Stimulated activated CD8-positive, alpha-beta memory T cell treated with anti-CD3 and anti-CD28 coated beads, Interleukin-4, amount 100 ng/mL, for 48 hours (primary cell): Measurements from ENCODE around the gene RHOU.

Experiments used
- DNase-seq: peaks from one replicate; pipeline ENCODE4 v3.0.0-alpha.2; 2020

RHOU gene

DNA sequence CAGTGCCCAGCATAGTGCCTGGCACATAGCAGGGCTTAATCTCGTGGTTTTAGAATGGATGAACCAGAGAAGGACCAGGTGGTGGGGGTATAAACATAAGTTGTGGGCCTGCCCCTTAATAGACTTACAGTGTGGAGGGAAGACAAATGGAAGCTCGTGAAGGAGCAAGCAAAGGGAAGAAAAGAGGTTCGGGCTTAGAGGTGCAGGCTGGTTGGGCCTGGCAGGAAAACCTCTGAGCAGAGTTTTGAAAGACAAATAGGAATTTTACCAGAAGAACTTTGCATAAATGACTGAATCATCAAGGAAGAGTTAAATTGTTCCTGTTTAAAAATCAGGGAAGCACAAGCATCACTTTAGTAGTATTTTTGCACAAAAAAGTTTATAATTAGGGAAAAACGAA, 4.5 kb downstream of the RHOU start:
- DNase-seq, result no peak

DNA sequence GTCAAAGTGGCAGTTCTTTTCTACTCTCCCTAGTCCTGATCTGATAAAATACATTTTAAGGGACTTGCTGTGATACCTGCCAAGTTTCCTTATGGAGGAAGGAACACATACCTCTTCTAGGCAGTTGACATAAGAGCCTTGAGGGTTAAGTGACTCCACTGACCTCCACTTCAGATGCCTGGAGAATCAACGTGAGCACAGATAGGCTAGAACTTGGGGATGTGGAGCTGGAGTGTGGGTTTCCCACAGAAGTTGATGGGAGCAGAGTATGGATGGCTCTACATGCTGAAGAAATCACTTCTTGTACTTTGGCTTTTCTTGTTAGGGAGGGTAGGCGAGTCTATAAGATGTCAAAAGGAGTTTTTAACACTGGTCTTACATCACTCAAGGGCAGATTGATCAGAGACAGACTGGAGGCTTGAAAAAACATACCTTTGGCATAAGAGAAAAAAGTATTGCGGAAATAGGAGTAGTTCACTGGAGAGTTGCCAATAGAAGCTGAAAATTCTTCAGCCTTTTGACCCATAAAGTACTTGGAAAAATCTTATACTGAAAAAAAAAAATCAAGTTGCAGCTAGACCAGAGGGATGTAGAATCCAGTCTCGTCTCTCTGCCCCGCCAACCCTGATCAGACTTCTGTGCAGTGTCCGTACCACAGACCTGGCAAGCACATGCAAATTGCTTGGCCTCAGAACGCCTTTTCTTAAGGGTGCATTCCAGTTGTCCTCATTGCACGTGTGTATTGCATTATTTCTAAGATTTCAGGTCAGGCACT, 5.5 kb downstream of the RHOU start:
- DNase-seq, result no peak

DNA sequence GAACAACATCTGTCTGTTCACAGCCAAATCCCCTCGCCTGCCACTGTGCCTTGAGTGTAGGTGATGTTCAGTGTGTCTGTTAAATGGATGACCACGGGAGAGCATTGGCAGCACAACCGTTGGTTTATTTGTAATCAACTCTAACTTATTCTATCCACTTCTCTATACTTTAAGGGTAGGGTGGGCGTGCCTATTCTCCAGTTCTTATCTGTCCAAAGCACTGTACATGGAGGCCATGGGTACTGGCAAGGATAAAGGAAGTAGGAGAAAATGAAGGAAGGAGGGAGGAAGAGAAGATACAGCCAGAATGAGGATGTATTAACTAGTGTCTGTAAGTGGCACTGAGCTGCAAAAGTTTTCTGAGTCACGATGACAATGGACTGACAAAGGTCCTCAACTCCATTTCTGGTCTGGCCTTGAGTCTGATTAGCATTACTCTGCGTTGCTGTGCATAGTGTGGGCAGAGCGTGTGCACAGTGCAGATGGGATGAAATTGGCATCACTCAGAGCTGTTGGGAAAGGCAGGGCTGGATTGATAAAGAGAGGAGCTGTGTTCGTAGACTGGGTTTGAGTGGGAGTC, 7.1 kb downstream of the RHOU start:
- no peak for DNase-seq

DNA sequence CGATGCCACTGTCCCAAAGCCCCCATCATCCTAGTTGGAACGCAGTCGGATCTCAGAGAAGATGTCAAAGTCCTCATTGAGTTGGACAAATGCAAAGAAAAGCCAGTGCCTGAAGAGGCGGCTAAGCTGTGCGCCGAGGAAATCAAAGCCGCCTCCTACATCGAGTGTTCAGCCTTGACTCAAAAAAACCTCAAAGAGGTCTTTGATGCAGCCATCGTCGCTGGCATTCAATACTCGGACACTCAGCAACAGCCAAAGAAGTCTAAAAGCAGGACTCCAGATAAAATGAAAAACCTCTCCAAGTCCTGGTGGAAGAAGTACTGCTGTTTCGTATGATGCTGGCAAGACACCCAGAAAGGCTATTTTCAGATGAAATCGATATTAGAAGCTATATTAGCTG, 8.1 kb downstream of the RHOU start:
- DNase-seq, result no peak

DNA sequence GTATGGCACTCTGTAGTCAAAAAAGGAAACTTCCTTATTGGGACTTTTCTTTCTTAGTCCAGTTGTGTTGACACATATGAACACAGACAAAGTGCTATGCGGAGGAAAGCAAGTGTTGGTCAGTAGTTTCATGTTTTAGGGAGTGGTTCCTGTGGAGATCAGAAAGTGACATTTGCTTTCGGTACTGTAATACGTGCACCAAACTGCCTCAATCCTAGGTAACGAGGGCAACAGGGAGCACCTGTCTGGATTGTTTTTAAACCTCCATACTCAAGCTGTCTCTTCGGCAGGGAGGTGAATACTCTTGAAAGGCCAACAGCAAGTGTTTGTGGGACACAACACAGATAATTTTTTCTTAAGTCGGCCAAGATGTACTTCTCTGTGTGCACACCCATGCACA, 9.1 kb downstream of the RHOU start:
- DNase-seq, result no peak

DNA sequence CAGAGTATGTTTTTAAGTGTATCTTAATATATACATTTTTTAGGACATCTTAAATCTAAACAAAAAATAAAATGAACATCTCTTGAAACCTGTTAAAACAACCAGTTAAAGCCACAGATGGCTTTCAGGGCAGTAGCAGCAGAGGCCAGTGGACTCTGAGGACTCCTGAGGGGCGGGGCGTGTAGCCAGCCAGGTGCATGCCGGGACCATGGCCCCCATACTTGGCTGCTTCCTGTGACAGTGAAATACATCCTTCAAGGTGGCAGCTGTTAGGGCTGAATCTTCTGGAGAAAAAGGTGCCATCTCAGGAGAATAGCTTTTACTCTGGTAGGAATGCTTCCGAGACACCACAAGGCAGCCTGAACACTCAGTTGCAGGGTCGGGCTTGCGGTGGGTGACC, 9.6 kb downstream of the RHOU start:
- no peak for DNase-seq

DNA sequence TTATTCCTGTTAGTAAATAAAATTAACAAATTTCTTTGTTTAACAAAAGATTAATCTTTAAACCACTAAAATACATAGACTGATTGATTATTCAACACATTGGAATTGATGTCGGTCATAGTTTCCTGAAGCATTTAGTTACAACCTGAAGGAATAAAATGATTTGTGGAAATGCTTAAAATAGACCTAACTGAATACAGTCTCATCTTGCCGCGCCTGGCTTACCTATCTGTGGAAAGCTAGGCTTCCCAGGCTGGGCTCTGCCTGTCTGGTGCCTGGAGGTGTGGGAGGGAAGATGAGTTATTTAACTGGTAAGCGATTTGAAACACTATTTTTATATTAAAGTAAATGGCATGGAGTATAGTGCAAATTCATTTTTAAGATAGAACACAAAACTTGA, 10.2 kb downstream of the RHOU start:
- DNase-seq, result no peak

DNA sequence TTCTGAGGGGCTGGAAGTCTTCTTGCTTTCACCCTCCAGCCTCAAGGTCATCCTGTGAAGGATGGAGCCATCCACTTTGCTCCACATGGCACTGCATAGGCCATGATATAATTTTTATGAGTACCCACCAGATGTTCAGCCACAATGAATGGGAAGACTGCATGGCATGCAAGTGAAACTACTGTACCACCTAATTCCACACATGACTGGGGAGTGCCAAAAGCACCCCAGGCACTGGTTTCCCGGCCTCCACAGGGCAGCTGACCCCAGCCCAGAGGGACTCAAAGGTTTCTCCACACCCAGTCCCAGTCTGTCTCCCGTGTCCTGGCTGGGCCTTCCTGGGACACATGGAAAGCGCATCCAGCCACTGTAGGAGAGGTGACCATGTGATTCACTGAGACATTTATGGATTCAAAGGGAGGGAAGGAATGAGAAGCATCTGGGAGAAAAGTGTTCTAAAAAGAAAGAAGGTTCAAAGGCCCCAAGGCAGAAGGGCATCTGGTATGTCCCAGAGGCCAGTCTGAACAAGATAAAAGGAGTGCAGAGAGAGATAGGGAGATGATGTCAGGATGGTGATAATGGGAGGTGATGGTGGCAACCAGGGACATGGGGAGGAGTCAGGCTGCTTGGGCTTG, 12.1 kb downstream of the RHOU start:
- no peak for DNase-seq

DNA sequence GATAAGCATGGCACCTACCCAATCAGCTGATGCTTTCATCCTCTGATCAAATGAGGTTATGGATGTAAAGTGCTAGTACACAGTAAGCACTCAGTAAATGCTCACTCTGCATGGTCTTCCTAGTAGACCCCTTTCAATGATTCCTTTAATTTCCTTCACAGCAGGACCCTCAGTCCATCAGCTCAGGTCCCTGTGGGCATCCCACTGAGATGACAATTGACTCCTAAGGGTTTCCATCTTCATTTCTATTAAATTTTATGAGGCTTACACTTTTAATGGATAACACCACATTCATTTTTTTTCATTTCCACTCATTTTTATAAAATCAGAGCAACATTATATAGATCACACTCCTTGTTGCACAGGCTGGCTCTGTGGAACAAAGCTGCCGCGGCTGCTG, 12.8 kb downstream of the RHOU start:
- DNase-seq, result no peak

DNA sequence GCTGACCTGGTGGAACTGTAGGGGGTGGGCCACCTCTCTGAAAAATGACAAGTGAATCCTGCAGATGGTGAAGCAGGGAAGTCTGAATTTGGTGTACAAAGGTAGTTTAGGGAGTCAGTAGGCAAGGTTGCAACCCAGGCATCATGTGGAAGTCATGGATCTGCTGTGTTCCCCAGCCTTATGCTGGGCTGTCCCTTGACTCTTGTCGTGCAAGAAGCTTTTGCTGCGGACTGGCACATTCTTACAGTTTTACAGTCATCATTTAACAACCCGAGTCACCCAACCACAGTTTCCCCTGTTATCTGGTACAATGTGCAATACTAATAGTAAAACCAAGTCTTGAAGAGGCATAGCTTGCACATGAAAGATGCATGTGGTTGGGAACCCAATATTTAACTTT, 13.2 kb downstream of the RHOU start:
- DNase-seq, result no peak

DNA sequence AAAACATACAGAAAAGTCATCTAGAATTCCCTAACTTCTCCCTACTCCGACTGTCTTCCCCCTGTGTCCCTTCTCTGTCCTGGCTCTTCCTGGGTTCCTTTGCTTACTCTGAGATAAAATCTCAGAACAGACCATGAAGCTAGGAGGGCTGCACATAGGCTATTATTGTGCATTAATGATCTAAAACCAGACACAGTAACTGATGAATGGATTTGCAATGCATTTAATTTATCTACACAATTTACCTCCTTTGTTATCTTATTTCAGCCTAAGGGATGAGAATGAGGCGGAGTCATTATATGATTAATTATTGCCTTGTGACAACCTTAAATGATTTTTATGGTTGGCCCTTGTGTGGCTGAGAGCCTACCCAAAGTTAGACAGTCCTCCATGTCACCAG, 14.5 kb downstream of the RHOU start:
- no peak for DNase-seq

DNA sequence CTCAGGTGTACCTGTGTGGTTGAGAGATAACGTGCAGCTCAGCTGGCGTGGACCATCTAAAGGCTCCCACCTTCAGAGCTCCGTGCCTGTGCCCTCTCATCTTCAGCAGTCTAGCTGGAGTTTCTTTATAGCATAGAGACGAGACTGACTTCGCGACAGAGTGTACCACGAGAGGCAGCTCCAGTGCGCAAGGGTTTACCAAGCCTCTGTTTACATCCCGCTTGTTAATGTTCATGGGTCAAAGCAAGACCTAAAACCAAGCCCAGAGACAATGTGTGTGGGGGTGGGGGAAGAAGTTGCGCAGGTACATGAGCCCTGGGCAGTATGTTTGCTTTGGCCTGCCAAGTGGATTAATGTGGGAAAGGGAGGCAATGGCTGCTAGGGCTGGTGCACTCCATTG, 15.6 kb downstream of the RHOU start:
- no peak for DNase-seq

DNA sequence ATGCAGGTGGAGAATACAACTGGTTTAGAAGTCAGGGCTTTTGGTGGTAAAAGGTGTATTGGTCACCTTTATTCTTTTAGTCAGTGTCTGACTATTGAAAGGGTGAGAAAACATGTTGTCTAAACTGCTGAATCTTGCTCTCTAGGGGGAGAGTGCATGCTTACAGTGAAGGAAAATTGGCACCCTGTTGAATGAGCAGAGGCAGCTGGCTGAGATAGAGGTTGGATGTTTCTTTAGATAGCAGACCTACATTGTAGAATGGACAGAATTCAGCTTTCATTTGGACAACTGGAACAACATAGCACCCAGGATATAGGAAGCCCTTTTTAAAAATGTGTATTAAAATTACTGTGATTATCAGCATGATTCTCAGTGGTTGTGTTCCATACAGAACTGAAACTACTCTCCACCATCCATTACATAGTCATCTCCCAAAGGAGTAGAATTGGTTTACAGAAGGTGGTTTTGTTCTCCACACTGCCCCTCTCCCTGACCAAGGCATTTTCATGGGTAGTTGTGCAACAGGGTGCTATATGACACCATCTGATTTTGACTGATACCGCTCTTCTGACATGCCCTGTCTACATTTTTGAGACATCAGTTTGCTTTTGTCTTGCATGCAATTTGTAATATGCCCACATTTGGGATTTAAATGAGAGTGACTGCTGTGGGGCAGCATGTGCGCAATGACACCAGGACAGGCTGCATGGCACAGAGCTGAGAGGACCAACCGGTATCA, 16.2 kb downstream of the RHOU start:
- no peak for DNase-seq

DNA sequence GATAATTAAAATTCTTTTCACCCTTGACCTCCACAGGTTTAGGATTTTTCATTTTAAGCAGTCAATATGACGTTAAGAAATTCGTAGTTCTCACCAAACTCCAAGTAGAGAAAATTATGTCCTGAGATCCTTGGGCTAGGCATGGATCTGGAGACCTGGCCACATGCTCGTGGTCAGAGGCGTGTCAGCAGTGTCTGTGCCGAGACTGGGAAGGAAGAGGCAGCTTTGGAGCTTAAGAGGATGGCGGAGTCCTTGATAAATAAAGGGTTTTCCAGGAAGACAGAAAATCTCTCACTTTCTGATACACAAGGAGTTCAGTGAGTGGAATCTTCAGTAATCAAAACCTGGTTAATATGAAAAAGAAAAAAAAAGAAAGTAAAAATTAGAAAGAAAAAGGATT, 17.0 kb downstream of the RHOU start:
- no peak for DNase-seq

DNA sequence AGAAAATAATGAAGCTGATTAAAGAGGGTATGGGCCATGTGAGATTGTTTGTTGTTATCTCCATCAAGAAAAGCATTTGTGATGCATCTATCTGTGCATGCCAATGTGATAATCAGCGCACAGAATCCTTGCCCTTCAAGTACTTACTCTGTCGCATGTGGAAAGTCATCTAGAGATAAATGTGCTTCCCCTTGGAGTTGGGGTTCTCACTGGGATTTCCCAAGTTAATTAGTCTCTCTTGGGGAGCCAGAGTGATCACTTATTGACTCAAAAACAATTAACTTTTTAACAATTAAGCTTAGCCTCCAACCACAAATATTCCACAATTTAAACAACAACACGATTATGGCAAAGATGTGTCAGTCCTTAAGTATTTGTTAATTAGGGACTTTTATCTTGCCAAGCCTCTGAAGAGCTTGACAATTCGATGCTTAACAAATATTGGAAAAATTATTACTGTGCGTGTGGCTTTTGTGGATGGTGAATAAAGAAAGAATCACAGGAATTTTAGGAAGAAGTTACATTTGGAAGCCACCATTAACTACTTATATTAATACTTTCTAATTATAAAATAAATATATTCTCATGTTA, 17.5 kb downstream of the RHOU start:
- DNase-seq, result no peak

DNA sequence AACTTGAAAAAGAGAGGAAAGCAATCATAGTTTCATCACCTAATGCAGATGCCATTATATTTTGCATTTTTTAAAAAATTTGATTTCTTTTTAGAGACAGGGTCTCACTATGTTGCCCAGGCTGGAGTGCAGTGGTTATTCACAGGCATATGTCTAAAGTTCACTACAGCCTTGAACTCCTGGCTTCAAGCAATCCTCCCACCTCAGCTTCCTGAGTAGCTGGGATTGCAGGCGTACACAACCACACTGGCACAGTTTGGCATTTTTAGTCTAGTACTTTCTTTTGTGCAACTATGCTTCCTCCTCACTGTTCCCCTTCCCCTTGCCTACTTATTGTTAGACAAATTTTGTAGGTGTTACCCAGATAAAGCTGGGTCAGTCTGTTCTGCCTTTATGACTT, 18.0 kb downstream of the RHOU start:
- no peak for DNase-seq

DNA sequence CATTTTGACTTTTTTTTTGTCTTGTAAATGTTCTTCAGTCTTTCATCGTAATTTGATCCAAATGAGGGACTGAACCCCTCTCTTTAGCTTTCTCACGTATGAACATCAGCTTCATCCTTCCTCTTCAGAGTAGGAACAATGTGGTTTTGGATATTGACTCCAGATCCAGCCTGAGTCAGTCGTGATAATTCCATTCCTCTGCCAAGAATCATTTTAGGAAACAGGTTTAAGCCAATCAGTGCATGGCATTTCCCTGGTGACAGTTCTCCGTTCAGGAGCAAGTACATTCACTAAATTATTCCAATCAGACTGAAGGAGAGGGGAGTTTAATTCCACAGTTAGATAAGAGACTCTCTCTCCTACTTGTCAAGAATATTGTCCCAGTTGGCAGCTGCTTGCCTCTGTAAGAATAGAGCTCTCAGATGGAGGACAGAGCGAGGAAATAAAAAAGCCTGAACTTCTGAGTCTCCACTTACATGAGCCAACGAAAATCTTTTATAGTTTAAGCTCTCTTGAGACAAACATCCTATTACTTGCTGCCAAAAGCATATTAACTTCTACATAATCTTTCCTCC, 18.6 kb downstream of the RHOU start:
- no peak for DNase-seq

DNA sequence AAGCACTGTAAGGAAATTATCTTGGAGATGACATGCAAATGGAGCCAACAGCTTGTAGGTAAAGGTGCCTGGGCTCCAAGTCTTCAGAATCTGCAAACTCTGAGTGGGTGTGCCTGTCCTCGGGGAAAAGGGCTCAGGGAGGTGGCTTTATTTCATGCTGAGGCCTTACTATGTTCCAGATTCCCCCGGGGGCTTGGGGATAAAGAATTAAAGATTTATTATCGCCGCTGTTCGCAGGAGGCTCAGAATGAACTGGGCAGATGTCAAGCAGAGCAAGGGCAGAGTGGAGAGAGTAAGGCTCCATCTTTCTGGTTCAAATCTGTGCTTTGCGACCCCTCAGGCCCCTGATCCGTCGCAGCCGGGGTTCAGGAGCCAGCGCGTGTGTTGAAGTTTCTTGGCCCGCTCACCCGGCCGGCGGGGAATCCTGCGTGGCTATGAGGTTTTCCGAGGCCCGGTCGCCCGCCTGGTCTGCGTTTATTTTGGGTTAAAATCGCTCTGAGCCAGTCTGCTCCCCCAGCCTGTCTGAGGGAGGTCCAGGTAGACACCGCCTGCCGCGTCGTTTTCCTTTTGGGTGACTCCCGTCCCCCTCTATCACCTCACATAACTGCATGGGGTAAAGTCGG, 19.5 kb downstream of the RHOU start:
- no peak for DNase-seq

DNA sequence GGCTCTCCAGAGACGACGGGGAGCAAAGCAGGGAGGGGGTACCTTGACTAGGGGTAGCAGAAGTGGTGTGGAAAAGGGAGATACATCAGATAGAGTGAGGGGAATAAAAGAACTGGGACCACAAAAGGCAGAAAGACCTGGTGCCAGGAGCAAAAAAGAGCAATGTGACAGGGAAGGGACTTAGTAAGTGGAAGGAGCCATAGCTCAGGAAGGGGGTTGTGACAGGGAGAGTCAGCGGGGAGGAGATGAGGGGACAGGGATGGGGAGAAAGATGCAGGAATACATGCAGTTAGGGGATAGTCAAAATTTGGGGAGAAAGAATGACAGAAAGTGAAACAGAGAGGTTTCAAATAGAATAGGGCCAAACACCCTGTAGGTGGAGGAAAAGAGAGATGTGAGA, 20.5 kb downstream of the RHOU start:
- DNase-seq, result no peak

DNA sequence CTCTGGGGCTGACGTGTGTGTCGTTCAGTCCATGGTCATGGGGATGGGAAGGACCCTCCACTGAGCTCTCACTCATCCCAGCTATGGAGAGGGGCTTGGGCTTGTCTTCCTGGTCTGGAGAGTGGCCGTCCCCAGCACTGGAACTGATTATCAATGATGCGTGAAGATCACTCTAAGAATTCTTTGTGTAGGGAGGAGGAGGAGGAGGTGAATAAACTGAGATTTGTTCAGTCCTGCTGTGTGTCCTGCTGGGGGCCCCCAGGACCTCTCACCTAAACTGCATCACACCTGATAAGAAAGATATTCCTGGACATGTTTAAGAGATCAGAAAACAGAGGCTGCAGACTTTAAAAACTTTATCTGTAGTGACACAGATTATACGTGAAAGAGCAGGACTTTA, 21.2 kb downstream of the RHOU start:
- DNase-seq, result no peak

DNA sequence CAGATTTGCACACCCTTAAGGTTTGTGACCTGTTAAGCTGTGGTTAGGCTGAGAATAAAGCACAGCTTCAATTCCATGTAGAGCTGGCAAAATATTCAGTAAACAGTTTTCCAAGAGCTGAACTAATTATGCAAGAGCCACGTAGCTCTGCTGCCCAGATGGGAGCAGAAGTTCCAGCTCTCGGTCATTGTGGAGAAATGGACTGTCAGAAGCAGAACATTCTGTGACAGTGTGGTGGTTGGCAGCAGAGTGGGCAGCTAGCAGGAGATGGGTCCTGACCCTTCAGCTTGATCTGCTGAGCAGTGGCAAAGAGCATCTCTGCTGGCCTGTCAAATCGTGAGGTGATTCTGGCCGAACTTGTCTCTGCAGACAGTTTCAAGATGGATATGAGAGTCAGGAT, 23.2 kb downstream of the RHOU start:
- no peak for DNase-seq

DNA sequence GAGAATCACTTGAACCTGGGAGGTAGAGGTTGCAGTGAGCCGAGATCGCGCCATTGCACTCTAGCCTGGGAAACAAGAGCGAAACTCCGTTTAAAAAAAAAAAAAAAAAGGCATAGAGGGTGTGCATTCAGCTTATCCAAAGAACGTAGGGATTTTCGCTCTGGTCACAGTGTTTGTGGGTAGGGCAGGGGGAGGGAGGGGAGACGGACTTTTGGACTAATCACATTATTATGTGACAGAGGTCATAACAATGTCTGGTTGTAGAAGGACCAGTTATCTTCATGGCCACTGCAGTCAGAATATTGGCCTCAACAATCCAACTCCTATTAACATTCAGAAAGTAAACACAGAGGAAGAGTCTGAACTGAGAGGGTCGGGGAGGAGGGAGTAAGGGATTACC, 25.7 kb downstream of the RHOU start:
- DNase-seq, result no peak

DNA sequence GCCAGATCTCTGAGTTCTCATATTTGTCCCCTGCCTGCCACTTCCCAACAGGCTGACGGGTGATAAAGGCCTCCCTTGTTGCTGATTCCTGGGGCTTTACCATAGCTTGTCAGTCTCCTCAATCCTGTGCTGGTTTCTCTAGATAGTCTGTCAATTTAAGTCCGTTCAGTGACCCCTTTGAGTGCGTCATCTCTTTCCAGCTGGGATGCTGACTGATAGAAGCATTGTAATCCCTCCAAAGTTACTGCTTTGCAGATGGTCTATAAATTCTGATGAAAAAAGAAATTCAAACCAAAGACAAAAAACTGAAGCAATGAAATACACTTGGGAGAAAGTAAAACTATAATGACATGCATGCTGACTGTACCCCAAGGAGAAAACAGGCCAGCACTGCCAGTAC, 28.3 kb downstream of the RHOU start:
- no peak for DNase-seq
